ENCODE results near the gene GASK1B.

The GASK1B gene

GRCh38 chr4:158186815-158187214, 14.0 kb upstream of the GASK1B start:
- no peak for DNase-seq (ENCODE audit: low spot score)

GRCh38 chr4:158182736-158183135, 9.9 kb upstream of the GASK1B start:
- peak; percentile 67 for DNase-seq (ENCODE audit: low spot score)

- DNase-seq (ENCODE audit: low spot score): no peak
These were observed 9.1 kb upstream of the GASK1B start for GRCh38 chr4:158181906-158182305.

- DNase-seq (ENCODE audit: low spot score): no peak
These were observed 6.6 kb upstream of the GASK1B start for GRCh38 chr4:158179465-158179864.

GRCh38 chr4:158176776-158177175, 4.0 kb upstream of the GASK1B start:
- no peak for DNase-seq (ENCODE audit: low spot score)

GRCh38 chr4:158176108-158176507, 3.3 kb upstream of the GASK1B start:
- no peak for DNase-seq (ENCODE audit: low spot score)

- no peak for DNase-seq (ENCODE audit: low spot score)
These were observed 1.9 kb downstream of the GASK1B start for GRCh38 chr4:158170691-158171561.

GRCh38 chr4:158169931-158170690, 2.7 kb downstream of the GASK1B start:
- peak; percentile 42 for DNase-seq (ENCODE audit: low spot score)

GRCh38 chr4:158169506-158169905, 3.3 kb downstream of the GASK1B start:
- no peak for DNase-seq (ENCODE audit: low spot score)

GRCh38 chr4:158168606-158169005, 4.2 kb downstream of the GASK1B start:
- no peak for DNase-seq (ENCODE audit: low spot score)

- DNase-seq (ENCODE audit: low spot score): no peak
These were observed 6.1 kb downstream of the GASK1B start for GRCh38 chr4:158166701-158167100.

GRCh38 chr4:158164768-158165213, 8.0 kb downstream of the GASK1B start:
- DNase-seq (ENCODE audit: low spot score): peak; percentile 52

- DNase-seq (ENCODE audit: low spot score): no peak
These were observed 8.7 kb downstream of the GASK1B start for GRCh38 chr4:158163941-158164767.

GRCh38 chr4:158162631-158163030, 10.2 kb downstream of the GASK1B start:
- no peak for DNase-seq (ENCODE audit: low spot score)

GRCh38 chr4:158161551-158162354, 11.1 kb downstream of the GASK1B start:
- DNase-seq (ENCODE audit: low spot score): peak; percentile 49

- no peak for DNase-seq (ENCODE audit: low spot score)
These were observed 13.1 kb downstream of the GASK1B start for GRCh38 chr4:158159718-158160094.

- DNase-seq (ENCODE audit: low spot score): no peak
These were observed 13.6 kb downstream of the GASK1B start for GRCh38 chr4:158159054-158159717.

GRCh38 chr4:158157412-158157811, 15.4 kb downstream of the GASK1B start:
- DNase-seq (ENCODE audit: low spot score): no peak

- DNase-seq (ENCODE audit: low spot score): no peak
These were observed 17.0 kb downstream of the GASK1B start for GRCh38 chr4:158155656-158156356.

GRCh38 chr4:158147151-158147550, 25.7 kb downstream of the GASK1B start:
- DNase-seq (ENCODE audit: low spot score): no peak

Data from SK-N-DZ (cell line).